SU-DHL-6 (cell line): ENCODE data around the gene USP28.

ENCODE experiments used
- H2AFZ ChIP-seq: fragments of 200-600 bp; sonication (generic); 2 replicates; pipeline ENCODE4 v1.6.1; 2014; ENCODE audit warnings: low read depth, mild to moderate bottlenecking, moderate library complexity, mixed read lengths, antibody characterized with exemption, low read length; ENCODE audit not compliant: severe bottlenecking
- H3F3A ChIP-seq: fragments of 200-600 bp; shearing (Covaris generic); 2 replicates; pipeline ENCODE4 v1.6.0; 2016; ENCODE audit warnings: antibody characterized with exemption, mild to moderate bottlenecking; ENCODE audit not compliant: insufficient read depth
- H3K27ac ChIP-seq: fragments of 200-600 bp; sonication (generic); 2 replicates; pipeline ENCODE4 v1.5.1; 2016; ENCODE audit warnings: low read depth, mild to moderate bottlenecking, low read length, moderate library complexity, mixed read lengths
- H3K27me3 ChIP-seq: fragments of 200-600 bp; sonication (generic), shearing (Covaris generic); 2 replicates; pipeline ENCODE4 v1.6.0; 2014; ENCODE audit warnings: mild to moderate bottlenecking, low read length
- H3K36me3 ChIP-seq: fragments of 200-600 bp; sonication (generic); 2 replicates; pipeline ENCODE4 v1.6.1; 2014; ENCODE audit warnings: mild to moderate bottlenecking, low read length, mixed read lengths
- H3K4me2 ChIP-seq: fragments of 300-600, 200-600 bp; shearing (Covaris generic), sonication (generic); 2 replicates; pipeline ENCODE4 v1.6.0; 2014; ENCODE audit warnings: low read length, low read depth, mild to moderate bottlenecking; ENCODE audit not compliant: poor library complexity, severe bottlenecking
- H3K4me3 ChIP-seq: fragments of 200-600 bp; sonication (generic); 2 replicates; pipeline ENCODE4 v1.5.1; 2014; ENCODE audit warnings: antibody characterized with exemption, low read length, mild to moderate bottlenecking, mixed read lengths; ENCODE audit not compliant: insufficient read depth, poor library complexity, severe bottlenecking
- H3K79me2 ChIP-seq: fragments of 200-600 bp; sonication (generic); 2 replicates; pipeline ENCODE4 v1.6.1; 2014; ENCODE audit warnings: mild to moderate bottlenecking, low read length, moderate library complexity; ENCODE audit not compliant: insufficient read depth
- H3K9ac ChIP-seq: fragments of 200-600 bp; sonication (generic); 2 replicates; pipeline ENCODE4 v1.7.0; 2014; ENCODE audit warnings: mild to moderate bottlenecking, low read length
- H3K9me2 ChIP-seq: fragments of 200-600 bp; sonication (generic); replicated peaks from 2 replicates; pipeline ENCODE4 v1.6.1; 2014; ENCODE audit warnings: low read length; ENCODE audit not compliant: insufficient read depth
- H3K9me3 ChIP-seq: fragments of 200-600 bp; sonication (generic); 2 replicates; pipeline ENCODE4 v1.6.1; 2014; ENCODE audit warnings: low read length, mixed read lengths; ENCODE audit not compliant: insufficient read depth
- H4K20me1 ChIP-seq: fragments of 200-600 bp; sonication (generic); 2 replicates; pipeline ENCODE4 v1.6.1; 2014; ENCODE audit warnings: low read depth, mild to moderate bottlenecking, antibody characterized with exemption, low read length, moderate library complexity, mixed read lengths
- CTCF ChIP-seq: fragments of 200-600 bp; sonication (generic); IDR thresholded peaks from one replicate; pipeline ENCODE4 v1.5.1; 2017; ENCODE audit warnings: antibody characterized with exemption, mild to moderate bottlenecking, low read length, moderate library complexity; ENCODE audit not compliant: insufficient read depth, poor library complexity, severe bottlenecking
- EZH2phosphoT487 ChIP-seq: fragments of 200-600 bp; sonication (generic), shearing (Covaris generic); conservative IDR thresholded peaks from 2 replicates; pipeline ENCODE4 v1.6.1; 2018; ENCODE audit warnings: mild to moderate bottlenecking, antibody characterized with exemption, low read length, moderate library complexity, mixed read lengths

USP28 gene

GRCh38 chr11:113901141-113901540, 25.8 kb upstream of the USP28 start:
- Histone ChIP-seq H4K20me1 (no peaks in the 10 kb centered on the region), H3K27me3 (no peaks in the 10 kb centered on the region), H3K27ac (no peak overlapping the region), H3K9me2 (no peaks in the 10 kb centered on the region), H3K36me3 (no peaks in the 10 kb centered on the region), H3K4me3 (no peak overlapping the region), H3F3A (no peaks in the 10 kb centered on the region), H3K9me3 (no peaks in the 10 kb centered on the region), H3K9ac (no peak overlapping the region), H2AFZ (no peak overlapping the region), H3K79me2 (no peaks in the 10 kb centered on the region), H3K4me2 (no peak overlapping the region)
- TF ChIP-seq CTCF = no peak
- no peak for TF ChIP-seq EZH2phosphoT487

- Histone ChIP-seq H3K9me2 (no peaks in the 10 kb centered on the region), H3K9ac (no peak overlapping the region), H4K20me1 (no peaks in the 10 kb centered on the region), H3K79me2 (no peaks in the 10 kb centered on the region), H3K36me3 (no peaks in the 10 kb centered on the region), H3K4me2 (no peak overlapping the region), H3F3A (no peaks in the 10 kb centered on the region), H3K27ac (no peak overlapping the region), H3K27me3 (no peaks in the 10 kb centered on the region), H3K4me3 (no peak overlapping the region), H2AFZ (no peak overlapping the region), H3K9me3 (no peaks in the 10 kb centered on the region)
- TF ChIP-seq EZH2phosphoT487 = no peak
- TF ChIP-seq CTCF = peak; percentile 68
Observed at GRCh38 chr11:113896156-113896879, 20.9 kb upstream of the USP28 start.

GRCh38 chr11:113895367-113896155, 20.2 kb upstream of the USP28 start:
- H4K20me1 ChIP-seq = no peaks in the 10 kb centered on the region
- H3F3A ChIP-seq = no peaks in the 10 kb centered on the region
- H3K9me2 ChIP-seq = no peaks in the 10 kb centered on the region
- no peak overlapping the region for H3K4me3 ChIP-seq
- H2AFZ ChIP-seq = no peak overlapping the region
- H3K27ac ChIP-seq = no peak overlapping the region
- TF ChIP-seq EZH2phosphoT487 = no peak
- TF ChIP-seq CTCF = no peak
- no peaks in the 10 kb centered on the region for H3K9me3 ChIP-seq
- no peaks in the 10 kb centered on the region for H3K27me3 ChIP-seq
- no peak overlapping the region for H3K9ac ChIP-seq
- H3K4me2 ChIP-seq = no peak overlapping the region
- H3K36me3 ChIP-seq = no peaks in the 10 kb centered on the region
- no peaks in the 10 kb centered on the region for H3K79me2 ChIP-seq
